ENCODE results near the gene PITPNC1.
"Not testable (repeated sequence)": the region's sequence is repeated elsewhere in the genome, so short reads cannot be mapped to it uniquely, and the experiment has no call there.

- TF ChIP-seq, protein P1, sequence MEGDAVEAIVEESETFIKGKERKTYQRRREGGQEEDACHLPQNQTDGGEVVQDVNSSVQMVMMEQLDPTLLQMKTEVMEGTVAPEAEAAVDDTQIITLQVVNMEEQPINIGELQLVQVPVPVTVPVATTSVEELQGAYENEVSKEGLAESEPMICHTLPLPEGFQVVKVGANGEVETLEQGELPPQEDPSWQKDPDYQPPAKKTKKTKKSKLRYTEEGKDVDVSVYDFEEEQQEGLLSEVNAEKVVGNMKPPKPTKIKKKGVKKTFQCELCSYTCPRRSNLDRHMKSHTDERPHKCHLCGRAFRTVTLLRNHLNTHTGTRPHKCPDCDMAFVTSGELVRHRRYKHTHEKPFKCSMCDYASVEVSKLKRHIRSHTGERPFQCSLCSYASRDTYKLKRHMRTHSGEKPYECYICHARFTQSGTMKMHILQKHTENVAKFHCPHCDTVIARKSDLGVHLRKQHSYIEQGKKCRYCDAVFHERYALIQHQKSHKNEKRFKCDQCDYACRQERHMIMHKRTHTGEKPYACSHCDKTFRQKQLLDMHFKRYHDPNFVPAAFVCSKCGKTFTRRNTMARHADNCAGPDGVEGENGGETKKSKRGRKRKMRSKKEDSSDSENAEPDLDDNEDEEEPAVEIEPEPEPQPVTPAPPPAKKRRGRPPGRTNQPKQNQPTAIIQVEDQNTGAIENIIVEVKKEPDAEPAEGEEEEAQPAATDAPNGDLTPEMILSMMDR (IDR thresholded peaks at IDR 0.05), result not testable (repeated sequence)
- TF ChIP-seq POLR2A (IDR thresholded peaks at IDR 0.05), result not testable (repeated sequence)
Observed at GRCh38 chr17:67338353-67338752, 38.7 kb upstream of the PITPNC1 start.

Measured in uterus (tissue), 2 donors.